Activated naive CD4-positive, alpha-beta T cell treated with anti-CD3 and anti-CD28 coated beads, Interleukin-2, amount 50 U/mL, for 24 hours (primary cell): ENCODE measurements around the gene CALML6.

Source experiments
- H3K27ac Mint-ChIP-seq: one replicate; pipeline ENCODE4 v1.8.0; 2021; ENCODE audit warnings: mild to moderate bottlenecking, mixed read lengths
- H3K27me3 Mint-ChIP-seq: one replicate; pipeline ENCODE4 v1.8.0; 2021; ENCODE audit warnings: mixed read lengths
- H3K36me3 Mint-ChIP-seq: one replicate; pipeline ENCODE4 v1.8.0; 2021; ENCODE audit warnings: mixed read lengths
- H3K4me1 Mint-ChIP-seq: one replicate; pipeline ENCODE4 v1.8.0; 2021; ENCODE audit warnings: mixed read lengths
- H3K4me3 Mint-ChIP-seq: one replicate; pipeline ENCODE4 v1.8.0; 2021; ENCODE audit warnings: mild to moderate bottlenecking, mixed read lengths
- H3K9me3 Mint-ChIP-seq: one replicate; pipeline ENCODE4 v1.8.0; 2021; ENCODE audit warnings: mixed read lengths

The CALML6 gene

DNA sequence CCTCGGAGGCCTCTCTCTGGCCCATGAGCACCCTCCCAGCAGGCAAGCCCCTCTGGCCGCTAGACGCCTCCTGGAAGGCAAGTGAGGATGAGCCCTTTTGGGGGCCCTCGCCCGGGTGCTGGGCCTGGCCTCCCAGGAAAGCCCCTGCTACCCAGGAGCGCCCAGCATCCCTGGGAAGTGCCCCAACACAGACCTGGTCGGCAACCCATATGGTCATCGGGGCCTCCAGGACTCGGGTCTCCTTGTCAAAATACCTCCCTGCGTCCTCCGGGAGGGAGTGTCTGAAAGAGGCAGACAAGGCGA is 25.0 kb downstream of the CALML6 start:
- no peaks in the 10 kb centered on the region for H3K9me3 Mint-ChIP-seq
- peaks cover 2% of the 10 kb centered on the region for H3K27me3 Mint-ChIP-seq
- H3K4me3 Mint-ChIP-seq, result no peak overlapping the region
- H3K27ac Mint-ChIP-seq, result no peak overlapping the region
- H3K4me1 Mint-ChIP-seq, result no peaks in the 10 kb centered on the region
- no peaks in the 10 kb centered on the region for H3K36me3 Mint-ChIP-seq

DNA sequence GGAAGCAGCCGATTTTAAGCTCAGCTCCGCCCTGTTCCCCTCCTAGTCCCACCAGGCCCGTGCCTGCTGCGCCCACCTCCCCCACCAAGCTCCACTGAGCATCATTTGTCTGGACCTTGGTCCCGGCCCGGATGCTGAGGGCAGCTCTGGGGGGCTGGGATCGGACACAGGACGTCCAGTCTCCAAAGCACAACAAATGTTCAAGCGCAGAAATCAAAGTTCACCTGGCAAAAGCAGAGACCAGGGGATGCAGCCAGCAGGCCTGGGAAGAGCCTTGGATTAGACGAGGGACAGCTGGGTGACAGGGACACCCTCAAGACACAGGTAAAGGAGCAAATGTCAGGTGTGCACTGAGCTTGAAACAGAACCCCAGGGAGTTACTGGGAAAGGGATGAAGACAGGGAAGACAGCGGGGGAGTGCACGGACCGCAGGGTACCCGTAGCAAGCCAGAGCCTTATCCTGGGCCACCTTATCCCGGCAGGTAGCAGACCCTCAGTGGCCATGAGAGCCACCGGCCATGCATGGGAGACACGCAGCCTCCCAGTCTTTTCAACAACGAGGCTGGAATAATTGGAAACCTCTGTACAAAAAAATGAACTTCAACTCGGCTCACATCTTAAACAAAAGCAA is 26.3 kb downstream of the CALML6 start:
- H3K9me3 Mint-ChIP-seq, result no peaks in the 10 kb centered on the region
- H3K4me1 Mint-ChIP-seq, result no peaks in the 10 kb centered on the region
- no peak overlapping the region for H3K27ac Mint-ChIP-seq
- H3K27me3 Mint-ChIP-seq, result no peaks in the 10 kb centered on the region
- H3K36me3 Mint-ChIP-seq, result no peaks in the 10 kb centered on the region
- no peak overlapping the region for H3K4me3 Mint-ChIP-seq

DNA sequence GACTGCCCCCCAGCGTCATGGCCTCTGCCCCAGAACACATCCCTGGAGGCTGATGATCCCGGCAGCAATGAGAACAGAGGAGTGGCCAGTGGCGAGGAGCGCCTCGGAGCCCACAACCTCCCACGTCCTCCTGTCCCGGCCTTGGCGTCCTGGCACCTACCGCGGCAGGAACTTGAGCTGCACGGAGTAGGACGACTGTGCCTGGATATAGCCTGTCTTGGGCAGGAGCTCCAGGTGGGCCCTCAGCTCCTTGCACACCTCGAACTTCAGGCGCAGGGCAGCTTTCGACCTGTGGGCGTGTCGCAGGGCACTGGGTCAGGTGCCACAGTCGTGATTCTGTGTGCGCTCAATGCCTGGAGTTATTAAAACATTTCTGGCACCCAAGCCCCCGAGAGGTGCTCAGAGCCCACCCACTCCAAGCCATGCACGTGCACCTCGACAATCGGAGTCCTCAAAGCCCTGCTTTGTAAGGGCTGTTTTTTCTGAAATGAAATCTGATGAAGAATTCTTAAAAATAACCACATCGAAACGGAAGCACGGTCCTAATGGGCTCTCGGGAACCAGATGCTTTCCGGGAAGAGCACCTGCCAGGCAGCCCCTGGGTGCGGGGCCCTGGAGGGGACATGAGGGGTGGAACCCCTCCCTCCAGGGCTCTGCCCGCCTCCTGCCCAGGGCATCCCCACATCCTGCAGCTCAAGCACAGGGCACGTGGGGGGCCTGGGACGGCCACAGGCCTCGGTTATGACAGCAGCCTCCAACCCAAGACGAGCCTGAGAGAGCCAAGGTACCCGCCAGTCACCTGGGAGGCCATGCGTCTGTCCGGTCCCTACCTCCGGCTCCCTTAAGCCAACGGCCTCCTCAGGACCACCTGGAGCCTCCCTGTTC is 27.1 kb downstream of the CALML6 start:
- H3K27me3 Mint-ChIP-seq, result no peaks in the 10 kb centered on the region

DNA sequence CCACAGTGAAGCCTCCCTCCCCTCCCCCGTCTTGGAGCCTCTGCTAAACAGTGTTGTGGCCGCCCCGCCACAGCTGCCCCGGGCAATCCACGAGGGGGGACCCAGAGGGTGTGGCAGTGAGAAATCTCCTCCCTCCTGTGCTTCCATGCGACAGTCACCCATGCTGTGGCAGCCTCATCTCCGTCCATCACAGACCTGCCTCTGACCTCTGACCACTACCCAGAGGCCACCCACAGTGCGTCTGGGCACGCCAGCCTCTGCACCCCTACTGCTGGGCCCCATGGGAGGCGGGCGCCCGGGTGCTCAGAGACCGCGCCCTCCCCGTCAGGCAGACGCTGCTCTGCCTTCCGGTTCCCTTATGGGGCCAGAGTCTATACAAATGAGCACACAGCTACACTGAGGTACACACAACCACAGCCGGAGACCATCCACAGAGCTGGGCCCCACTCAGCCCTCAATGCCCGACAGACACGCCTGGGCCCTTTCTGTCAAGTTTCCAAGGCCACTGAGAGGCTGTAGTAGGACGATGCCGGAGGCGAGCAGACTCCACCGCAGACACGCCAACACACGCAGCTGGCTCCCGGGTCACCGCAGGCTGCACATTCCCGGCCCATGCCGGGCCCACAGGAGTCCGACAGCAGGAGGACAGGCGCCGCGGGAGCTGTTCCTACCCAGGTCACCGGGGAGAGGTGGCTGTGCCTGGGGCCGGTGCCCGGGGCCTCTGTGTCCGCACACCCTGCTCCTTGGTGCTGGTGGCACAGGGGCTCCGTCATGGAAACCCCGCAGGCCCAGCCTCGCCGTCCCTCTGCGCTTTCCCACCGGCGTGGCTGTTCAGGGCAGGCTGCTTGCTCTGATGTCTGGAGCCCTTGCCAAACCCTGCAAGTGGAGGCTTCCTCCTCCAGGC is 27.9 kb downstream of the CALML6 start:
- Mint-ChIP-seq H3K27me3 (no peaks in the 10 kb centered on the region), H3K4me1 (no peaks in the 10 kb centered on the region), H3K9me3 (no peaks in the 10 kb centered on the region), H3K27ac (no peak overlapping the region), H3K36me3 (no peaks in the 10 kb centered on the region), H3K4me3 (no peak overlapping the region)

More for the DNA sequence above, 27.1 kb downstream of the CALML6 start:
- Mint-ChIP-seq H3K36me3 (no peaks in the 10 kb centered on the region), H3K4me3 (no peak overlapping the region), H3K9me3 (no peaks in the 10 kb centered on the region), H3K27ac (no peak overlapping the region), H3K4me1 (no peaks in the 10 kb centered on the region)

DNA sequence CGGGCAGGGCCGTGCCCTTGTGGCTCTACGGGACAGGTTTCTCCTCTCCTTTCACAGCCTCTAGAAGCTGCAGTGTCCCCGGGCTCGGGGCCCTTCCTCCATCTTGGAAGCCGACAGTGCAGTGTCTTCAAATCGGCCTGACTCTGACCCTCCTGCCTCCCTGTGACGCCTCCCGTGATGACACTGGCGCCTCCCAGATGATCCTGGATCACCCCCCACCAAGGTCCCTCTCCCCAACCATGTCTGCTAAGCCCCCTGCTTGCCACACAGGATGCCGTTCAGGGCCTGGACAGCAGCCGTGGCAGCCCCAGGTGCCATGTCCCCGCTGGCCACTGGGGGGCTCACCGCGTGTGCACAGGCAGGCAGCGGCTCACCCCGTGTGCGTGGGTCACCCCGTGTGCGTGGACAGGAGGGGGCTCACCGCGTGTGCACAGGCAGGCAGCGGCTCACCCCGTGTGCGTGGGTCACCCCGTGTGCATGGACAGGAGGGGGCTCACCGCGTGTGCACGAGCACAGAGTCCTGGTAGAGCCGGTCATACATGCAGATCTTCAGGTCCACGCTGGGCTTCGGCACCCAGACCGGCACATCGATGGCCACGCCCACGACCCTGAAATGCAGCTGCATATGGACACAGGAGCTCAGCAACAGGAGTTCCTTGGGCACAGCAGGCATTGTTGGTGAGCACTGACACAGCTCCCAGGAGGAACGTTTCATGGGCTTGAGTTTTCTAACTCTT is 28.9 kb downstream of the CALML6 start:
- H3K4me3 Mint-ChIP-seq, result no peak overlapping the region
- no peaks in the 10 kb centered on the region for H3K9me3 Mint-ChIP-seq
- no peak overlapping the region for H3K27ac Mint-ChIP-seq

DNA sequence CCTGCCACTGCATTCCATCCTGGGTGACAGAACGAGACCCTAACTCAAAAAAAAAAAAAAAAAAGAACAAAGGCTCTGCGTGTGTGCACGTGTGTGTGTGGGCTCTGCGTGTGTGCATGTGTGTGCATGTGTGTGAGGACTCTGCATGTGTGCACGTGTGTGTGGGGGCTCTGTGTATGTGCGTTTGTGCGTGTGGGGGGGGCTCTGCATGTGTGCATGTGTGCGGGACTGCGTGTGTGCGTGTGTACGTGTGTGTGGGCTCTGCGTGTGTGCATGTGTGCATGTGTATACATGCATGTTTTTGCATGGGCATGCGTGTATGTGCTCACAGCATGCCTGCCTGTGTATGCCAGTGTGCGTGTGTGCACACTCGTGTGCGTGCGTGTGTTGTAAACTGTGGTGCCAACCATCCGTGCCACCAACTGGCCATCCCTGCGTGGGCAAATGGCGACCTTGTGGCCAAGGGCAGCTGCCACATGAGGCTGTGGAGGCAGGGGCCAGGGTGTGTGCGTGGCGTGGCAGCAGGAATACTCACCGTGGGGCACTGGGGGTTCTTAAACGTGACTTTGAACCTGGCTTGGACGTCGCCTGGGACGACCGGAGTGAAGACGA is 30.8 kb downstream of the CALML6 start:
- Mint-ChIP-seq H3K27ac (no peak overlapping the region), H3K27me3 (no peaks in the 10 kb centered on the region), H3K9me3 (peaks cover 2% of the 10 kb centered on the region), H3K4me3 (no peak overlapping the region), H3K4me1 (no peaks in the 10 kb centered on the region), H3K36me3 (no peaks in the 10 kb centered on the region)

More for the DNA sequence above, 28.9 kb downstream of the CALML6 start:
- no peaks in the 10 kb centered on the region for H3K36me3 Mint-ChIP-seq
- H3K4me1 Mint-ChIP-seq, result no peaks in the 10 kb centered on the region
- H3K27me3 Mint-ChIP-seq, result no peaks in the 10 kb centered on the region

DNA sequence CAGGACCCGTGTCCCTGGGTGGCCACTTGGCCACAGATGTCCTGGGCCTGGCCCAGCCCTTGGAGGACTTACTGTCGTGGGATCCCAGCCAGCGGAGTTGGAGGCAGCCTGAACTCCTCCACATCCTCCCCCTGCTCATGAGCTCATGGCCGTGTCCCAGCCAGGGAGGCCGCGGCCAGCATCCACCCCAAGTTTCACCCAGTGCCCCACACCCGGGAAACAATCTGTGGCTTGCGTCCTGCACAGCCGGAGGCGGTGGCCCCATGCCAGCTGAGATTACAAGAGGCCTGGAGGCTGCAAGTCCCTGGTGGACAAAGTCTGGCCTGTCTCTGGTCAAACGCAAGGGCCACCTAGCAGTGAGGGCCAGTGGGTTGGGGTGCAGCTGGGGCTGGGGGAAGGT is 31.5 kb downstream of the CALML6 start:
- Mint-ChIP-seq H3K27me3 (no peaks in the 10 kb centered on the region), H3K4me3 (no peak overlapping the region), H3K36me3 (no peaks in the 10 kb centered on the region), H3K9me3 (peaks cover 7% of the 10 kb centered on the region), H3K27ac (no peak overlapping the region), H3K4me1 (no peaks in the 10 kb centered on the region)

DNA sequence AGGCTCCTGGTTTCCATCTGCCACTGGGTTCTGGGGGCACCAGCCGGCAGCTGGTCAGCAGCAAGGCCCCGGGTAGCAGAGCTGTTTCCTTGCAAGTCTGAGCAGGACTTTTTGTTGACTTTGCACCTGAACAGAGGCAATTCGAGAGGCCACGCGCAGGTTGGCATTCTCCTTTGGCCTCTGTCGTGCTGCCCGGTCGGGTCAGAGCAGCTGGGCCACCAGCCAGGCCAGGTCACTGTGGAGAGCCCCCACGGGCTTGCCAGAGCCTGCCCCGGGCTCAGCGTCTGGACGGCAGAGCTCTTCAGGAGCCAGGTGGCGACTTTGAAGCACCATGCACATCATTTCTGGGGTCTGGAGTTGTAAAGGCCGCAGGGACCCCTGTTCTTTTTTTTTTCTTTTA is 32.4 kb downstream of the CALML6 start:
- H3K9me3 Mint-ChIP-seq, result peaks cover 7% of the 10 kb centered on the region
- no peaks in the 10 kb centered on the region for H3K36me3 Mint-ChIP-seq
- H3K4me3 Mint-ChIP-seq, result no peak overlapping the region
- no peaks in the 10 kb centered on the region for H3K4me1 Mint-ChIP-seq
- H3K27ac Mint-ChIP-seq, result no peak overlapping the region
- H3K27me3 Mint-ChIP-seq, result no peaks in the 10 kb centered on the region

DNA sequence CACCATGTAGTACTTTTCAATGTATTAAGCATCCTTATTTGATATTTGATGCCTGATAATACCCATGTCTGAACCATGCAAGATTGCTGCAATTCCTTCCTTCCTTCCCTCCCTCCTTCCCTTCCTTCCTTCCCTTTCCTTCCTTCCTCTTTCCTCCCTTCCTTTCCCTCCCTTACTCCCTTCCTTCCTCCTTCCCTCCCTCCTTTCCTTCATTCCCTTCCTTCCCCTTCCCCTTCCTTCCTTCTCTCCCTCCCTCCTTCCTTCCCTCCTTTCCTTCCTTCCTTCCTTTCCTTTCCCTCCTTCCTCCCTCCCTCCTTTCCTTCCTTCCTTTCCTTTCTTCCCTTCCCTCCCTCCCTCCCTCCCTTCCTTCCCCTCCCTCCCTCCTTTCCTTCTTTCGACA is 33.7 kb downstream of the CALML6 start:
- Mint-ChIP-seq H3K36me3 (no peaks in the 10 kb centered on the region), H3K4me3 (no peak overlapping the region)

DNA sequence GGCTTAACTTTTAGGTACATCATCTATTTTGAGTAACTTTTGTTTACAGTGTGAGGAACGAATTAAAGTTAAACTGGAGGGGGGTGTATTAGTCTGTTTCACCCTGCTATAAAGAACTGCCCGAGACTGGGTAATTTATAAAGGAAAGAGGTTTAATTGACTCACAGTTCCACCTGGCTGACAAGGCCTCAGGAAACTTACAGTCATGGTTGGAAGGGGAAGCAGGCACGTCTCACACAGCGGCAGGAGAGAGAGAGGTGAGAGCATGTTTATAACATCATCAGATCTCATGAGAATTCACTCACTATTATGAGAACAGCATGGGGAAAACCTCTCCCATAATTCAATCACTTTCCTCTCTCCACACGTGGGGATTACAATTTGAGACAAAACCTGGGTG is 35.9 kb downstream of the CALML6 start:
- Mint-ChIP-seq H3K9me3 (peaks cover 7% of the 10 kb centered on the region), H3K27ac (no peak overlapping the region), H3K4me1 (peaks cover 4% of the 10 kb centered on the region), H3K27me3 (no peaks in the 10 kb centered on the region), H3K4me3 (no peak overlapping the region), H3K36me3 (no peaks in the 10 kb centered on the region)

More for the DNA sequence above, 33.7 kb downstream of the CALML6 start:
- H3K4me1 Mint-ChIP-seq, result no peaks in the 10 kb centered on the region
- peaks cover 7% of the 10 kb centered on the region for H3K9me3 Mint-ChIP-seq
- H3K27me3 Mint-ChIP-seq, result no peaks in the 10 kb centered on the region
- H3K27ac Mint-ChIP-seq, result no peak overlapping the region

DNA sequence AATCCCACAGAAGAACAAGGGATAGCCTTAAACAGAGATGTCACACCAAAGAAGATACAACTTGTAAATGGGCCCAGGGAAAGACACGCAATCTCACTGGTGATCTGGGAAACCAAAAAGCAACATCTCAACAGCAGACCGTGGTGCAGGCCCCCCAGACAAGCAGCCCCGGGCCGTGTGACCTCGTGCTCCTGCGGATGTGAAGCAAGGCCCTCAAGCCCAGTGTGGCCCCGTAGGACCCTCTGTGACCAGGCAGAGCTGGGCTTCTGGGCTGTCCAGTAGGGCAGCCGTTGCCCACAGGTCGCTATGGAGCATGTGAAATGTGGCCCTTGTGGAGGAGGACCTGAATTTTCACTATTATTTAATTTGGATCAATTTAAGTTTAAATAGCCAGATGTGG is 39.0 kb downstream of the CALML6 start:
- no peaks in the 10 kb centered on the region for H3K36me3 Mint-ChIP-seq

DNA sequence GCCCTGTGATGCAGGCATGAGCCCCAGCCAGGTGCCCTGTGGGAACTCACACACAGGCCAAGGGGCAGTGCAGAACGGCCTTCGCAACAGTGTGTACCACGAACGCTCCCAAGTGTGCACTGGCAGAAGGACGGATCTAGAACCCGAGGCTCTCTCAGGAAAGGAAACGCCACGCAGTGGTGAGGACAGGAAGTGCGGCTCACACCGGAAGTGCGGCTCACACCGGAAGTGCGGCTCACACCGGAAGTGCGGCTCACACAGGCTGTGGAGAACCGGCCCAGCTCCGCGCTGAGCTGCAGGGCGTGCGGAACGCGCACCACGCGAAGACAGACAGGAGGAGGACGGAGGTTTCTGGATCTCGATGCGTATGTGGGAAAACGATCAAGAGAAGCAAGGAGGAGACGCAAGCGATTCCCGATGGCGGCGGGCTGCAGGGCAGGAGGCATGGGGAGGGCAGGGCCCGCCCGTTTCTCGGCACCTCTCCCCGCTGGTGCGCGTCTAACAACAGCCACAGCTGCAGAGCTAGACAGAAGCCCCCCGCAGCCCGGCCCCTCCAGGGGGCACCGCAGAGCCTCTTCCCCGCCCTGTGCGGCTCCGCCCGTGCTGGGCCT is 39.9 kb downstream of the CALML6 start:
- Mint-ChIP-seq H3K9me3 (peaks cover 7% of the 10 kb centered on the region), H3K4me1 (peaks cover 4% of the 10 kb centered on the region), H3K4me3 (no peak overlapping the region), H3K36me3 (no peaks in the 10 kb centered on the region), H3K27ac (no peak overlapping the region), H3K27me3 (peaks cover 2% of the 10 kb centered on the region)

More for the DNA sequence above, 39.0 kb downstream of the CALML6 start:
- no peaks in the 10 kb centered on the region for H3K27me3 Mint-ChIP-seq
- peaks cover 7% of the 10 kb centered on the region for H3K9me3 Mint-ChIP-seq
- H3K4me1 Mint-ChIP-seq, result peaks cover 4% of the 10 kb centered on the region
- H3K4me3 Mint-ChIP-seq, result no peak overlapping the region
- H3K27ac Mint-ChIP-seq, result no peak overlapping the region

DNA sequence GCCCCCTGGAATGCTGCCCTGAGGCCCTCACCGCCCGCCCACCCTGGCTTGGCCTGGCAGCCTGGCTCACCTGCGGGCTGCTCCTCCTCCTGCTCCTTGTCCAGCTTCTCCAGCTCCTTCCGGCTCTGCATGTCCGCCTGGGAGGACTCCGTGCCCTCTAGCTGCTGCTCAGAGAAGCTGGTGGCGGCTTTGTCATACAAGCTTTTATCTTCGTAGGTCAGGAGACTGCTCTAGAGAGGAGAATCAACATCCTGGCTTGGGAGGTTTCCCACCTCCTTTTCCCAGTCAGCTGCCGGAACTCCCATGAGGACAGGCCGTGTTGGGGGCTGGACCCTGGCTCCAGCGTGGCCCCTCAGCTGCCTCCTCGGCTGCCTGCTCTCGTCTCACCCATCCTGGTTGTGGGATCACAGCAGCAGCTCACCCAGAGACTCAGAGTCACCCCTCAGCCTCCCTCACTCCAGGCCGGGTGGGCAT is 40.6 kb downstream of the CALML6 start:
- Mint-ChIP-seq H3K9me3 (peaks cover 7% of the 10 kb centered on the region), H3K4me1 (peaks cover 4% of the 10 kb centered on the region), H3K27me3 (peaks cover 3% of the 10 kb centered on the region), H3K27ac (no peak overlapping the region), H3K36me3 (no peaks in the 10 kb centered on the region), H3K4me3 (no peak overlapping the region)

DNA sequence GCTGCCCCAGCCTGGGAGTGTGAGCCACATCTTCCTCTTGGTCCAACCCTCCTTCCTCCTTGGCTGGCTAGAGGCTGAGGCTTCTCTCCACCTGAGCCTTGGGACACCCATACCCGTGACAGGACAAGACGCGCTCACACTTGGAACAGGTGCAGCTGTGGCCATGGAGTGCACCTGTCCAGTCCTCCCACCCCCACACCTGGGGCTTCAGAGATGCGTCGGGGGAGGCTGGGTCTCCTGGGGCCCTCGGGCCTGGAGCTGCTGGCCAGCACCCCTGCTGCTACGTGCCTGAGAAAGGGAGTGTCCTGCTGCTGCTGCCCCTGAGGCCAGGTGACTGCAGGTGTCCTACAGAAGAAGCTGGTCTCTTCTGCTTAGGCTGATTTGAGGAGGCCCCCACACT is 41.0 kb downstream of the CALML6 start:
- H3K27me3 Mint-ChIP-seq, result peaks cover 7% of the 10 kb centered on the region
- peaks cover 4% of the 10 kb centered on the region for H3K4me1 Mint-ChIP-seq
- no peaks in the 10 kb centered on the region for H3K36me3 Mint-ChIP-seq
- no peak overlapping the region for H3K27ac Mint-ChIP-seq
- H3K4me3 Mint-ChIP-seq, result no peak overlapping the region
- peaks cover 2% of the 10 kb centered on the region for H3K9me3 Mint-ChIP-seq
